ENCODE data around the gene P2RY2. TPM values are rescaled to one million over a fixed set of nuclear protein-coding genes. Genes with fewer than 3 reads are reported as not detected.

P2RY2 gene
- total and polyA plus RNA-seq, 4 donors = 1.8 to 3.7 (median 2.2) TPM

DNA sequence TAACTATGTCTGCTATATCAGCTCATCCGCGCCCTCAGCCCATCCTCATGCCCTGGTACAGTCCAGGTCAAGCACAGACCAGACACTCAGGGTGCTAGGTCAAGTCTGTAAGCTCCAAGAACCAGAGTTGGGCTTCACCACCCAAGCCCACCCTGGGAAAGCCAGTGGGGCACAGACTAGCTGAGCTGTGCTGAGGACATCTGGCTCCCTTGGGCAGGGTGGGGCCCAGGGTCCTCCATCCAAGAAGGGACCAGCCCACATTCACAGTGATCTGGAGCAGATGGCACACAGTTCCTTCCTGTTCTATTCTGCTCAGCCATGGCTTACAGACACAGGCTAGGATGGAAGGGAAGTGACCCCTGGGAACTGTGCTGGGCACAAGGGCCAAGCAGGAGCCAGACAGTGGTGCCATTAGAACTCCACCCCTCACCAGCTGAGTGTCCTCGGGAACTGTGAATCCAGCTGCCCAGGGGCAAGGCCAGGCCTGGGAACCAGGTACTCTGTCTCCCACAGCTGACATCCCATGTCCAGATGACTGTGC is 63.2 kb downstream of the P2RY2 start:
- Histone ChIP-seq H3K9me3 (ENCODE audit: control insufficient read depth in 4 of 4, low read length in 3 of 4) (no peaks in the 10 kb centered on the region), H3K9ac (ENCODE audit: low read depth in 1 of 2, low read length in 2 of 2) (no peak overlapping the region), H3K27me3 (ENCODE audit: control insufficient read depth in 4 of 4, insufficient read depth in 4 of 4, low read length in 3 of 4) (no peaks in the 10 kb centered on the region), H3K27ac (ENCODE audit: low read depth in 1 of 2, low read length in 2 of 2) (no peak overlapping the region), H3K4me1 (ENCODE audit: control insufficient read depth in 4 of 4, insufficient read depth in 4 of 4, low read length in 3 of 4) (no peaks in the 10 kb centered on the region), H3K4me3 (ENCODE audit: low read depth in 1 of 3, low read length in 3 of 3) (no peak overlapping the region), H3K36me3 (ENCODE audit: control insufficient read depth in 4 of 4, insufficient read depth in 3 of 4, low read depth in 1 of 4, low read length in 3 of 4) (no peaks in the 10 kb centered on the region)
- 91% methylated on average over 3 of the region's 3 CpGs for WGBS
- TF ChIP-seq, protein P1, sequence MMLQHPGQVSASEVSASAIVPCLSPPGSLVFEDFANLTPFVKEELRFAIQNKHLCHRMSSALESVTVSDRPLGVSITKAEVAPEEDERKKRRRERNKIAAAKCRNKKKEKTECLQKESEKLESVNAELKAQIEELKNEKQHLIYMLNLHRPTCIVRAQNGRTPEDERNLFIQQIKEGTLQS (IDR thresholded peaks at IDR 0.05) = no peak
- TF ChIP-seq JUND (IDR thresholded peaks at IDR 0.05) (no peak), HNF4A (conservative IDR thresholded peaks at IDR 0.05) (no peak), YY1 (IDR thresholded peaks at IDR 0.05) (no peak), RAD21 (IDR thresholded peaks at IDR 0.05) (no peak), NR2F2 (IDR thresholded peaks at IDR 0.05) (no peak), FOXA2 (IDR thresholded peaks at IDR 0.05) (no peak), RXRA (IDR thresholded peaks at IDR 0.05) (no peak), TAF1 (conservative IDR thresholded peaks at IDR 0.05) (no peak), HNF4G (IDR thresholded peaks at IDR 0.05) (no peak), SP1 (IDR thresholded peaks at IDR 0.05) (no peak), GABPA (IDR thresholded peaks at IDR 0.05 in 1 of 2, conservative IDR thresholded peaks at IDR 0.05 in 1 of 2) (no peak), FOXA1 (IDR thresholded peaks at IDR 0.05) (no peak)
- TF ChIP-seq, protein P2, sequence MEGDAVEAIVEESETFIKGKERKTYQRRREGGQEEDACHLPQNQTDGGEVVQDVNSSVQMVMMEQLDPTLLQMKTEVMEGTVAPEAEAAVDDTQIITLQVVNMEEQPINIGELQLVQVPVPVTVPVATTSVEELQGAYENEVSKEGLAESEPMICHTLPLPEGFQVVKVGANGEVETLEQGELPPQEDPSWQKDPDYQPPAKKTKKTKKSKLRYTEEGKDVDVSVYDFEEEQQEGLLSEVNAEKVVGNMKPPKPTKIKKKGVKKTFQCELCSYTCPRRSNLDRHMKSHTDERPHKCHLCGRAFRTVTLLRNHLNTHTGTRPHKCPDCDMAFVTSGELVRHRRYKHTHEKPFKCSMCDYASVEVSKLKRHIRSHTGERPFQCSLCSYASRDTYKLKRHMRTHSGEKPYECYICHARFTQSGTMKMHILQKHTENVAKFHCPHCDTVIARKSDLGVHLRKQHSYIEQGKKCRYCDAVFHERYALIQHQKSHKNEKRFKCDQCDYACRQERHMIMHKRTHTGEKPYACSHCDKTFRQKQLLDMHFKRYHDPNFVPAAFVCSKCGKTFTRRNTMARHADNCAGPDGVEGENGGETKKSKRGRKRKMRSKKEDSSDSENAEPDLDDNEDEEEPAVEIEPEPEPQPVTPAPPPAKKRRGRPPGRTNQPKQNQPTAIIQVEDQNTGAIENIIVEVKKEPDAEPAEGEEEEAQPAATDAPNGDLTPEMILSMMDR (IDR thresholded peaks at IDR 0.05; ENCODE audit: low read depth, low read length, missing input control) = no peak
- TF ChIP-seq, protein P3, sequence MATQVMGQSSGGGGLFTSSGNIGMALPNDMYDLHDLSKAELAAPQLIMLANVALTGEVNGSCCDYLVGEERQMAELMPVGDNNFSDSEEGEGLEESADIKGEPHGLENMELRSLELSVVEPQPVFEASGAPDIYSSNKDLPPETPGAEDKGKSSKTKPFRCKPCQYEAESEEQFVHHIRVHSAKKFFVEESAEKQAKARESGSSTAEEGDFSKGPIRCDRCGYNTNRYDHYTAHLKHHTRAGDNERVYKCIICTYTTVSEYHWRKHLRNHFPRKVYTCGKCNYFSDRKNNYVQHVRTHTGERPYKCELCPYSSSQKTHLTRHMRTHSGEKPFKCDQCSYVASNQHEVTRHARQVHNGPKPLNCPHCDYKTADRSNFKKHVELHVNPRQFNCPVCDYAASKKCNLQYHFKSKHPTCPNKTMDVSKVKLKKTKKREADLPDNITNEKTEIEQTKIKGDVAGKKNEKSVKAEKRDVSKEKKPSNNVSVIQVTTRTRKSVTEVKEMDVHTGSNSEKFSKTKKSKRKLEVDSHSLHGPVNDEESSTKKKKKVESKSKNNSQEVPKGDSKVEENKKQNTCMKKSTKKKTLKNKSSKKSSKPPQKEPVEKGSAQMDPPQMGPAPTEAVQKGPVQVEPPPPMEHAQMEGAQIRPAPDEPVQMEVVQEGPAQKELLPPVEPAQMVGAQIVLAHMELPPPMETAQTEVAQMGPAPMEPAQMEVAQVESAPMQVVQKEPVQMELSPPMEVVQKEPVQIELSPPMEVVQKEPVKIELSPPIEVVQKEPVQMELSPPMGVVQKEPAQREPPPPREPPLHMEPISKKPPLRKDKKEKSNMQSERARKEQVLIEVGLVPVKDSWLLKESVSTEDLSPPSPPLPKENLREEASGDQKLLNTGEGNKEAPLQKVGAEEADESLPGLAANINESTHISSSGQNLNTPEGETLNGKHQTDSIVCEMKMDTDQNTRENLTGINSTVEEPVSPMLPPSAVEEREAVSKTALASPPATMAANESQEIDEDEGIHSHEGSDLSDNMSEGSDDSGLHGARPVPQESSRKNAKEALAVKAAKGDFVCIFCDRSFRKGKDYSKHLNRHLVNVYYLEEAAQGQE (IDR thresholded peaks at IDR 0.05) = no peak
- TF ChIP-seq, protein P4, sequence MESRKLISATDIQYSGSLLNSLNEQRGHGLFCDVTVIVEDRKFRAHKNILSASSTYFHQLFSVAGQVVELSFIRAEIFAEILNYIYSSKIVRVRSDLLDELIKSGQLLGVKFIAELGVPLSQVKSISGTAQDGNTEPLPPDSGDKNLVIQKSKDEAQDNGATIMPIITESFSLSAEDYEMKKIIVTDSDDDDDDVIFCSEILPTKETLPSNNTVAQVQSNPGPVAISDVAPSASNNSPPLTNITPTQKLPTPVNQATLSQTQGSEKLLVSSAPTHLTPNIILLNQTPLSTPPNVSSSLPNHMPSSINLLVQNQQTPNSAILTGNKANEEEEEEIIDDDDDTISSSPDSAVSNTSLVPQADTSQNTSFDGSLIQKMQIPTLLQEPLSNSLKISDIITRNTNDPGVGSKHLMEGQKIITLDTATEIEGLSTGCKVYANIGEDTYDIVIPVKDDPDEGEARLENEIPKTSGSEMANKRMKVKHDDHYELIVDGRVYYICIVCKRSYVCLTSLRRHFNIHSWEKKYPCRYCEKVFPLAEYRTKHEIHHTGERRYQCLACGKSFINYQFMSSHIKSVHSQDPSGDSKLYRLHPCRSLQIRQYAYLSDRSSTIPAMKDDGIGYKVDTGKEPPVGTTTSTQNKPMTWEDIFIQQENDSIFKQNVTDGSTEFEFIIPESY (IDR thresholded peaks at IDR 0.05) = no peak
- DNase-seq (ENCODE audit: low spot score) = no peak

Data from liver (tissue), 9 donors.